ENCODE results near the gene CSNK2A2.

Gene CSNK2A2

DNA sequence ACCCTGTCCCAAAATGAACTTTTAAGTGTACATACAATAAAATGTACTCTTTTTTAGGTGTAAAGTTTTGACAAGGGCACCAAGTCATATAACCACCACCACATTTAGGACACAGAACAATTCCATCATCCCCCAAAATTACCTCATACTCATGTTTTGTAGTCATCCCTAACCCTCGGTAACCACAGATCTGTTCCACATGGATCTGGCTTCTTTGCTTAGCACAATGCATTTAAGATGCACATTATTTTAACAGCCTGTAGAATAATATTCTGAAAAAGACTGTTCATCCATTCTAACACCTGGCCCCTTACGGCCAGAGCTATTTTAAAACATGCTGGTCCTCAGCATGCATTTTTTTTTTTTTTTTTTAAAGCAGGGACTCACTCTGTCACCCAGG is 43.6 kb downstream of the CSNK2A2 start:
- ChIA-PET CTCF (interaction anchor here (1.3 to 1.6 kb wide), 2 partner anchors 8 to 28 kb away, joined by 4 read pairs; no protein-coding TSS in a partner anchor), POLR2A (interaction anchor here (0.6 kb wide), 1 partner anchor 15 kb away, joined by 3 read pairs; no protein-coding TSS in a partner anchor)
- TF ChIP-seq, protein P1, sequence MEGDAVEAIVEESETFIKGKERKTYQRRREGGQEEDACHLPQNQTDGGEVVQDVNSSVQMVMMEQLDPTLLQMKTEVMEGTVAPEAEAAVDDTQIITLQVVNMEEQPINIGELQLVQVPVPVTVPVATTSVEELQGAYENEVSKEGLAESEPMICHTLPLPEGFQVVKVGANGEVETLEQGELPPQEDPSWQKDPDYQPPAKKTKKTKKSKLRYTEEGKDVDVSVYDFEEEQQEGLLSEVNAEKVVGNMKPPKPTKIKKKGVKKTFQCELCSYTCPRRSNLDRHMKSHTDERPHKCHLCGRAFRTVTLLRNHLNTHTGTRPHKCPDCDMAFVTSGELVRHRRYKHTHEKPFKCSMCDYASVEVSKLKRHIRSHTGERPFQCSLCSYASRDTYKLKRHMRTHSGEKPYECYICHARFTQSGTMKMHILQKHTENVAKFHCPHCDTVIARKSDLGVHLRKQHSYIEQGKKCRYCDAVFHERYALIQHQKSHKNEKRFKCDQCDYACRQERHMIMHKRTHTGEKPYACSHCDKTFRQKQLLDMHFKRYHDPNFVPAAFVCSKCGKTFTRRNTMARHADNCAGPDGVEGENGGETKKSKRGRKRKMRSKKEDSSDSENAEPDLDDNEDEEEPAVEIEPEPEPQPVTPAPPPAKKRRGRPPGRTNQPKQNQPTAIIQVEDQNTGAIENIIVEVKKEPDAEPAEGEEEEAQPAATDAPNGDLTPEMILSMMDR (IDR thresholded peaks at IDR 0.05; ENCODE audit: control extremely low read depth, extremely low read depth, low read depth, missing control alignments), result no peak

GRCh38 chr16:58152246-58152868 is 45.5 kb downstream of the CSNK2A2 start:
- ChIA-PET CTCF (interaction anchor here (1.2 kb wide), 1 partner anchor 25 kb away, joined by 3 read pairs; no protein-coding TSS in a partner anchor), POLR2A (no interaction called here)
- TF ChIP-seq, protein P1 (IDR thresholded peaks at IDR 0.05; ENCODE audit: control extremely low read depth, extremely low read depth, low read depth, missing control alignments), result no peak
- no peak for DNase-seq (ENCODE audit: extremely low spot score)

More for the DNA sequence above, 43.6 kb downstream of the CSNK2A2 start:
- no peak for DNase-seq (ENCODE audit: extremely low spot score)

DNA sequence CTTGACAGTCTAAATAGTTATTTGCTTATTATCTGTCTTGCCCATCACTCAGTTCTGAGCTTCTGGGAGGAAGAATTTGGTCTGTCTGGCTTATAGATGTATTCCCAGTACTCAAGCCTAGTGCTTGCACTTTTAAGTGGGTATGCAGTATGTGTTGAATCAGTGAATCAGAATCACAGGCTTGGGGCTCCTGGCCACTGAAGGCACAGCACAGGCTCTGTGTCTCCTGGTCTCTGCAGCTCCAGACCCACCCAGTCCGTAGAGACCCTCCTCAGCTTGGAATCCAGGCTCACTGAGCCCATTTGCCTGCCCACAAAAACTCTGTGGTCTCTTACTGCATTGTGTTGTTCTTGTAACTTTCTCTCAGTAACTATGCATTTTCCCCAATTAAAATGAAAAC is 49.4 kb downstream of the CSNK2A2 start:
- POLR2A ChIA-PET, result no interaction called here
- TF ChIP-seq, protein P1 (IDR thresholded peaks at IDR 0.05; ENCODE audit: control extremely low read depth, extremely low read depth, low read depth, missing control alignments), result no peak
- CTCF ChIA-PET, result interaction anchor here (1.3 kb wide), 1 partner anchor 158 kb away, joined by 3 read pairs; no protein-coding TSS in a partner anchor
- no peak for DNase-seq (ENCODE audit: extremely low spot score)

GRCh38 chr16:58148099-58148498 is 49.8 kb downstream of the CSNK2A2 start:
- DNase-seq (ENCODE audit: extremely low spot score), result no peak
- POLR2A ChIA-PET, result no interaction called here
- TF ChIP-seq, protein P1 (IDR thresholded peaks at IDR 0.05; ENCODE audit: control extremely low read depth, extremely low read depth, low read depth, missing control alignments), result no peak
- CTCF ChIA-PET, result interaction anchor here (1.3 to 2.4 kb wide), 2 partner anchors 18 to 158 kb away, joined by 3 to 6 read pairs; partner anchors contain the start of gene CFAP20

DNA sequence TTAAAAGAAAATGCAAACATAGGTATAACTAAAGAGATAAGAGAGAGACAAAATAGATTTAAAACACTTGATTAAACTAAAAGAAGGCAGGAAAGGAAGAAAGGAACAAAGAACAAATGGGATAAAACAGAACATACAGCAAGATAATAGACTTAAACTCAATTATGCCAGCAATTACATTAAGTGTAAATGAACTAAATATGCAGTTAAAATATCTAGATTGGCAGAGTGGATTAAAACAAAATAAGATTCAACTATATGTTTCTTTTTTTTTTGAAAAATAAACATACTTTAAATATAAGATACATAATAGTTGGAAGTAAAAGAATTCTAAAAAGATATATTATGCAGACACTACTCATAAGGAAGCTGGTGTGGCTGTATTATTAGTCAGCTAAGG is 59.1 kb downstream of the CSNK2A2 start:
- TF ChIP-seq, protein P1 (IDR thresholded peaks at IDR 0.05; ENCODE audit: control extremely low read depth, extremely low read depth, low read depth, missing control alignments), result no peak
- DNase-seq (ENCODE audit: extremely low spot score), result no peak
- POLR2A ChIA-PET, result no interaction called here
- CTCF ChIA-PET, result no interaction called here

GRCh38 chr16:58137581-58137980 is 60.3 kb downstream of the CSNK2A2 start:
- POLR2A ChIA-PET, result no interaction called here
- TF ChIP-seq, protein P1 (IDR thresholded peaks at IDR 0.05; ENCODE audit: control extremely low read depth, extremely low read depth, low read depth, missing control alignments), result no peak
- no peak for DNase-seq (ENCODE audit: extremely low spot score)
- CTCF ChIA-PET, result interaction anchor here (1.3 to 1.6 kb wide), 2 partner anchors 8 to 9 kb away, joined by 5 to 8 read pairs; partner anchors contain the start of gene CFAP20
